Renal cortical epithelial cell (primary cell): ENCODE data around the gene CACHD1. TPM values are rescaled to one million over a fixed set of nuclear protein-coding genes. Genes with fewer than 3 reads are reported as not detected.

Source experiments
- DNase-seq: peaks from one replicate; pipeline ENCODE4 v3.0.0-alpha.2; 2011; ENCODE audit warnings: low read depth
- total RNA-seq: library from RNA; depleted of rRNA; stranded (reverse); fragments of >200 nt; gene quantifications from 2 replicates; pipeline ENCODE4 v1.2.3, GENCODE V29; 2014

The CACHD1 gene
- total RNA-seq, 1 donor from 2014 or later, result 5.9 TPM

DNA sequence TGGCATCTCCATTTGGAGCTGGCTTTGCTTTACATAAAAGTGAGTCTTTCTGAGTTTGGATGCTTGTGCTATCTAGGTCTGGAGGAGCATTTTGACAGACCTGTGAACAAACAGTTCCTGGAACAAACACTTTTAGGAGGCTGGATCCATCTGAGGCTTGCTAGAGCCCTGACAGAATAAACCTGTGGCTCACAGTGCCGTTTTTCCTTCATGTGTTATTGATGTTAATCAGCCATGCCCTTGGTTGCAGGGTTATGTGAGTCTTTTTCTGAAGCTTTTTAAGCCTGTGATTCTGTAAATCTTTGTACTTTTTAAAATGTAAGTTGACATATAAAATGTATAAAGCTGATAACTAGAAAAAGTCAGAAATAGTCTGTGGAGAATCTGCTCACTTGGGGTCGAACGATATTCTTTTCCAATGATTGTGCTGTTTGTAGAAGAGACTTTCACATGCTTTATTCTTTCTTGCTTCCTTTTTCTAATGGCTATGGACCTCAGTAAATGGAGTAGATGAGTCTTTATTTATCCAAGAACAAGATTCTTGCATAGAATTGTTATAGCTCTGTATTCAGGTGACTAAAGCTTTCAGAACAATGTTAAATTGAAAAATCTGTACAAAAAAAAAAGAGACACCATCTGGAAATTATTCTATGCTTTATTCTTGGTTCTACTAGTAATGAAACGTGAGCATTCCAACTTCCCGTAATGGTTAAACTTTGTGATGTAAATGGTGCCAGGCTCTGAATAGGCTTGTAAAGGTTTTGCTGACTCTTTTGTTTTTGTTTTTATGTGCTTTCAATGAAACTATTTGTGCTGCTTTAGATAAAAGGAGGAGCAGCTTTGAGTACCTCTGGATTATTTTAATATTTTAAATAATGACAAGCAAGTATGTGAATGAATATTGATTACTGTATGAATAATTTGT, 53.7 kb downstream of the CACHD1 start:
- no peak for DNase-seq

DNA sequence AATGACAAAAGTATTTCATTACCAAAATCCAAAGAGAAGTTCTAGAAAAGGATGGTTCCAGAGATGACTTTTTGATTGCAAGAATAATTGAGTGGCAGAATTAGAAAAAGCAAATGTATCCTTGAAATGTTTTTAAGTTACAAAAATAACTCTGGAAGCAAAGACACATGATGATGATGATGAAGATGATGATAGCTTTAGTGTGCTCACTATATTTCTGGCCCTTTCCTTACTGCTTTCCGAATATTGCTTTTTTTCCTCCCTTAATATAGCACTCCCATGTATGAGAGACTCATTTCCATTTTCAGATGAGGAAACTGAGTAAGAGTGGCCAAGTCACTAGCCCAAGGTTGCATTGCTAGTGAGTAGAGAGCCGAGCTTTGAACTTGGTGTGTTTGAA, 54.7 kb downstream of the CACHD1 start:
- DNase-seq, result no peak

DNA sequence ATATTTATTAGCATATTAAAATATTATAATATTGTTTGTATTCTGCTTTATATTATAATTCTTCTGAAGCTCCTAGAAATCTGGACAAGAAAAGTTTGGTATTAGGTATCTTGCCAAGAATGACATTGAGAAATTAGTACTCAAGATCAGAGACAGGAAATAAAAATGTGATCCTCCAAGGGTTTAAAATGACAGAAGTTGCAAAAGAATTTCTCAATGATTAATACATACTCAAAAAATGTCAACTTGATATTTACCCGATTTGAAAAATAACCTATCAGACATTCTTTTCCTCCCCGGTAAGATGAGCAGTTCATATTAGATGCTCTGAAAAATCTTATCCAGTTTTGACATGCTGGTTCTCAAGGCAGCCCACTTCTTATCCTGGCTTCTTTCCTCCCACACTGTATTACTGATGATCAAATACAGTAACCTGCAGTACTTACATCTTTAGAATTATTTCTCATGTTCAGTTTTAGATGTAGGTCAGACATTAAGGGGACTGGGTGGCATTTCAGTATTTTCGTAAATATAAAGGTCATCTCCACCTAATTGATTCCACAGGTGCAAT, 55.3 kb downstream of the CACHD1 start:
- no peak for DNase-seq

DNA sequence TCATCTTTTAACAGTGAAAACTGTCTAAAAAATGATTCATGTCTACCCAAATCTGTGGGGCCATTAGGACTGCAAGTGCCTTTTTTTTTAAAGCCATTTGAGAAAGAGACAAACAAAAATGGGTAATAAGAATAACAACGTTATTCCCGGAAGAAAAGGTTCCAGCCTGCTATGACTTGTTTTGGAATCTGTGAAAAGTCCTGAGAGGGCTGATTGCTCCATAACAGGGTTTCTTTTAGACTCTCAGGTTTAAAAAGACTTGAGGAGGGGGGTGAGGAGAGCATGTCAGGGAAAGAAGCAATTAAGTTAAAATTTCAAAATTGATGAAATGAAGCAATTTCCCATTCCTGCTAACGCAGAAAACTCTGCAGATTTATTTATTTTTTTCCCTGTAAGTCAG, 56.4 kb downstream of the CACHD1 start:
- DNase-seq, result no peak

DNA sequence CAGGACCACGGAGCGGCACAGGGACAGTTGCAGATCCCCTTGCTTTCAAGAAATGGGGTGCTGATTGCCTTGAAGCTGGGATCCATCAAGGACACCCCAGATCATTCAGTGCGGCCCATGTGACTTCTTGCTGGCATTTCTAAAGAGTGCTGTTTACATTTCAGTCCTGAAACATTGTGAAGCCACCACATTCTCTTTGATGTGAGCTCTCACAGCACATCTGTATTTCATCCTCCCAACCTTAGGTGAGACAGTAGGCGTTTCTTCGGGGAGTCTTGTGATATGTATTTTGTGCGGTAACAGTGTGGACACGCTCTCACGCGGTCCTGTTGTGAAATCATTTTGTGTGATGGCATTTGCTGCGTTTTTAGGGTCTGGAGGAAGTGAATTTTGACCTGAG, 57.2 kb downstream of the CACHD1 start:
- DNase-seq, result no peak

DNA sequence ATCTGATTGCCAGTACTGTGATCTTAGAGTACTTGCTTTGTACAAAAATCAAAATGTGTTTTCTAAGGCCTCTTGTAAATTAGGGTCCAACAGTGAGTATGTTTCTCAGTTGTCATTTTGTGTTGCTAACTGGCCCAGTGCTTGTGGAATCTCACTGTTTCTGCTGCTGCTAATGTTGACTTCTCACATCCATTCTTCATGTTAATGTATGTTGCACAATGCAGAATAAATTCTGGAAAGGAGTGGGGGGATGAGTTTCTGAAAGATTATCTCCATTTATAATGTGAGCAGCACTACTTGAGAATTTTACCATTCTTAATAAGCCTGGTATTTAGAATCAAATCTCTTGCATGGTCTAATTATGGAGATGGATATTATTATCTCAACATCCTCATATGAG, 57.9 kb downstream of the CACHD1 start:
- no peak for DNase-seq

DNA sequence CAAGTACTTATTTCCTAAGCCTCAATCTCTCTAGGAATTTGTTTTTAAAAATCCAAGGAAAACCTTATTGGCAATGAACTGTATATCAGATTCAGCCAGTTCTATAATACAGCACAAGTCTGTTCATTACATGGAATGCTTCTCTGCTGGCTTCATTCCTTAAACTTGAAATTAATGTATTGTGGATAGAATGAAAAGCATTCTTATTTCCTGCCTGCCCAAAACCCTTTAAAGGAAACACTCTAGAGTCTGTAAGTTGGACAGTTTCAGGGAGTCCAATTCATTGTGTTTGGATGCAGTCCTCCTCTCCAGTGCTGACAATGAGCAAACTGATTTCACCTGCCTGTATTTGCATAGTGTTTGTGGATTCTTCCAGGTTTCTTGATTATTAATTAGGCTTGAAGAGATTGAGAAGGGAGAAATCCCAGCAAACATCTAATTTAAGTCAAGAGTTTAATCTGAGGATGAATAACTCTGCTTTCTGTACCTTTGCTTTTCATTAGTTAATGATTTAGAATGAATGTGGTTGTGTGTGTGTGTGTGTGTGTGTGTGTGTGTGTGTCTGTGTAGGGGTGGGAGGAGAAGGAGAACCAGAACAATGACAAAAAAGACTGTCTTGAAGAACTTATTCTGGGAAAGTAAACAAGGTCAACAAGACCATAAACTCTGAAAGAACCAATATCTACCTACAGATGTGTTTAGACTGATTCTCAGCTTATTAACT, 61.2 kb downstream of the CACHD1 start:
- DNase-seq, result peak; percentile 16

DNA sequence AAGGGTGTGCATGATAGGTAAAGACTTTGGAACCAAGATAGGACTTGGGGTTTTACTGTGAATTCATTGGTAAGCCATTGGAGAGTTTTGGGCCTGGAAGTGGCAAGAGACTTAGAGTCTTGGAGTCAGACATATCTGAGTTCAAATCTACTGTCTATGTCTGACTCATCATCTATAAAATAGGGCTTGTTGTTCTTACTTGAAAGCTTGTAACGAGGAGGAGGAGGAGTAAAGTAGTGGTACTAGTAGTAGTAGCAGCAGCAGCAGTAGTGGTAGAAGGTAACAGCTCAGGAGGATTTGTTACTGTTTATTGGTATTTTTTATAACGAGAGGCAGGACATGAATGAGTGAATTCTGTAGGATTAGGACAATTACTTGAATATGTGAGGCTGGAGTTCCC, 62.7 kb downstream of the CACHD1 start:
- DNase-seq, result no peak

DNA sequence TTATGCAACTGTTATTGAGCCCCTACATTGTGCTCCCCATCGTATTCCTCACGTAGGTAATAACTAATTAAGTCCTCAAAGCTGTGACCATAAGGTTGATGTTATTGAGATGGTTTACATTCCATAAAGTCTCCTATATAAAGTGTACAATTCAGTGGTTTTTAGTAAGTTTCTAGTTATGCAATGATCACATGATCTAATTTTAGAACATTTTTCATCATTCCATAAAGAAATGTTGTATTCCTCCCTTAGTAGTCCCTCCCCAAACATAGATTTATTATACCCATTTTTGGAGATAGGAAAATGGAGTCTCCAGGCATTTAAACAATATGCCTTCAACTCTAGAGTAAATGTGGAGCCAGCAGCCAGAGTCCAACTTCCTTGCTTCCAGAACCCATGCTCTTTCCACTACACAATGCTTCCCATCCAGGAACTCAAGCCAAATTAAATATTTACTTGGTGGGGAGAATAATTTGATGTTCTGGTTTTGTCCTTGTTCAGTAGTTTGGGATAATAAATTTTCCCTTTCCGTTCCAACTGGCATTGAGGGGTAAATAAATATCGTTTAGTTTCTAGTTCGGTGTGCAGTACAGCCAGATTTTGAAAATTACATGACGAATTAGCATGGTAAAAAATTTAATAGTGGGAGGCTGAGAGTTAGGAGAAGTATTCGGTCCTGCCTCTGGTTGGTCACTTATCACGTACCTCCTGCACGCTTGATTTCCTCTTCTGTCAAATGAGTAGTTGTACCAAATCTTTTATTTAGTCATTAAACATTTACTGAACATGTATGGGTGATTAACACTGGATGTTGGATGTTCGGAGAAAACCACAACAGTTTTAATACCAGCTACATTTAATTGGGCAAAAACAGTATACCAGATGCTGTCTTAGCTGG, 66.3 kb downstream of the CACHD1 start:
- peak; percentile 84 for DNase-seq

DNA sequence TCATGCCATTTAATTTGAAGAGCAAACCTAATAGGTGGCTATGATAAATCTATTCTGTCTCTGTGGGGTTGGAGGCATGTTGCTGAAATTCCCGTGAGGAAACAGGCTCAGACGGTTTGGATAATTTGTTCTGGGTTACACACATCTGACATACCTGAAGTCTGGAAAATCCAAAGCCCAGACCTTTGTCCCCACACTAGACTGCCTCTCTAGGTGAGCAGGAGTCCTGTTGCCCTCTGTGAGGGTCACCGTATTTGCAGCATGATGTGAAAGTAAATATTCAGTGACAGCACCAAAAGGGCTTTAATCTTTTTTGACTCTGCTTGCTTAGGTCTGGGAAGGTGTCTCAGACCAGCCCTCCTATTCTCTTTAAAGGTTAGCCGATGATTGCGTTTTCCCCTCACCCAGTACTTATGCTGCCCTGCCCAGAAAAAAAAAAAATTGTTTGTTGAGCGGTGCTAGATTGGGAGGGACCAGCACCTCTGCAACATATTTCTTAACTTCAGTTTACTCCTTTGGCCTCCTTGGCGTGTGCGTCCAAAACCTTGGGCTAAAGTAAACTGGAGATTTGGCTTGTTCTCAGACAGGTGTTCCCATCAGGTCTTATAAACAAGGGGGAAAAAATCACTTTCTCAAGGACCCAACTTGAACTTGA, 67.0 kb downstream of the CACHD1 start:
- DNase-seq, result no peak

DNA sequence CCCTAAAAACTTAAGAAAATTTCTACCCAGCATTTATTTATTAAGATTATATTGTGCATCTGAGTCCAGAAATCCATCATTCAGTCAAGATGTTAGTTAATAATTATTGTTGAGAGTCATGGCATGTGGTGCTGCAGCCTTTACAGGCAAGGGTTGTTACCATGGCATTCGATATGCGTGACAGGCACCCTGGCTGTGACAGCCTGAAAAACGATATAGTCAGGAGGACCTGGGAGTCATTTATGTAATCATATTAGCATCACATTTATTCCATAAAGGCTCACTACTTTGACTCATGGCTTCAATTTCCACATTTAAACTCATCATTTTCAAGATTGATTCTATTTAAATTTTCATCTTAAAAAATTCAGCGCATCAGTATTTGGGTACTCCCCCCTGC, 68.0 kb downstream of the CACHD1 start:
- peak; percentile 49 for DNase-seq

DNA sequence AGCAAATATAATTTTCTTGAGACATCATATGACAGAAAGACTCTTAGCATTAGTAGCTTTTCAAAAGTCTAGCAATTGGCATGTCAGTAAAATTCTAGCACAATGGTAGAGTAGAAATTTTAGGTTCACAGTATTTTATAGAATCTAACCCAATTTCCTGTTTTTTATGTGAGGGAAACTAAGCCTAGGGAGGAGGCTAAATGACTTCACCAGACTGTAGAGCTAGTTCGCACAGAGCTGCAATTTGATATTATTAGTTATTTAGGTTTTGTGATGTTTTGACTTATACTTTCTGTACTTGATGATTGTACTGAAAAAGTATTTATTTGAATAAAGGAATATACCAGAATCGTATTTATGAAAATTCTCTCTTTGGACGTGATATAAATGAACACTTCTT, 68.5 kb downstream of the CACHD1 start:
- no peak for DNase-seq

DNA sequence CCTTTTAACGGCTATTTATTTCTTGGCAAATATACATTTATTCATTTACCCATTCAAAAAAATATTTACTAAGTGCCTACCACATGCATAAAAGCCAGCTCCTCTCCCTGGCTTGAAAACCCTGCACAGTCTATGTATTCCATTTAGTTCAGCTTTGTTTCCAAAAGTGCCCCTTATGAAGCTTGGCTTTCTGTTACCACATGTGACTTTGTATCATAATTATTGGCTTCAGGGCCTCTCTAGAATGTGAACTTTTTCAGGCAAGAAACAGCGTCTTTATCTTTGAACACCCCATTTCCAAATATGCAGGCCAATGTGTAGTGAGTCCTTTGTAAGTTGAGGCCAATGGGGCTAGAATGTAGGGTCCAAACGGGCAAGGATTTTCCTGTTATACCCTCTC, 69.4 kb downstream of the CACHD1 start:
- no peak for DNase-seq

DNA sequence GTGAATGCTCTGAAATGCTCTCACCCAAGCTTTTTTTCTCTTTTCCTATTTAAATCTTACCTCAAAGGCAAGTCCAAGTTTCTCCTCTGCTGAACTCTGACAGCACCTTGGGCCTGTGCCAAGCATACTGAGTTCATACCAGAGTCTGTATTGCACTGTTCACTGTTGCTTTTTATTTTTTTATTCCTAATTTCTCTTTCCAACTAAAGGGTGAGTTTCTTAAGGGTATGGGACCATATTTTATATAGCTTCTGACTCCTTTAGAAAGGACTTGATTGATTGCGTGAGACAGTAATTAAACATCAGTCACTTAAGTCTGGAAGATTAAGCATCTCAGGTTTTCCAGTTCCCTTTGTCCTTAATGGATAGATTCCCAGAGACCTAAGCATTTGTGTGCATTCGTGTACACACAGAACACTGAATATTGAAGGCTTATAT, 69.9 kb downstream of the CACHD1 start:
- peak; percentile 74 for DNase-seq

DNA sequence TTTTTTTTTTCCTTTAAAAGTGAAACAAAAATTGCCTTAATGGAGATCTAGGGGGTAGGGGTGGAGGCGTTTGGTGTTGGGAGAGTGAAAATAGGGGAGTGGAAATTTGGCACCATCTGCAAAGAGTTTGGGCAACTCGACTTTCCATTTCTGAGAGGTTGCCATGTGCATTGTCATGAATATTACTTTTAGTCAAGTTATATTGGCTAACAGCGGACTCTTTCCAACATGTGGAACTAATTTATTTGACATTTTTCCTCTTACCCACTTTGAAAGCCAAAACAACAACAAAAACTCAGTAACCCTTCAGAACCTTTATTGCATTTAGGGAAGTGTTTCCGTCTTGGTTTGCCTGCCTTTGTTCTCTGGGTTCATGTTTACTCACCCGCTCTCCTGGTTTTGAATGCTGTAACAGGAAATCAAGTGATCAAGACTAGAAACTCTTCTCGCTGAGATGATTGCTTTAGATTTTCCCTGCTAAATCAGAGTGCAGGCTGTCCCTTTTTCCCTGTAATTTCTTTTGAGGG, 70.4 kb downstream of the CACHD1 start:
- DNase-seq, result peak; percentile 40

DNA sequence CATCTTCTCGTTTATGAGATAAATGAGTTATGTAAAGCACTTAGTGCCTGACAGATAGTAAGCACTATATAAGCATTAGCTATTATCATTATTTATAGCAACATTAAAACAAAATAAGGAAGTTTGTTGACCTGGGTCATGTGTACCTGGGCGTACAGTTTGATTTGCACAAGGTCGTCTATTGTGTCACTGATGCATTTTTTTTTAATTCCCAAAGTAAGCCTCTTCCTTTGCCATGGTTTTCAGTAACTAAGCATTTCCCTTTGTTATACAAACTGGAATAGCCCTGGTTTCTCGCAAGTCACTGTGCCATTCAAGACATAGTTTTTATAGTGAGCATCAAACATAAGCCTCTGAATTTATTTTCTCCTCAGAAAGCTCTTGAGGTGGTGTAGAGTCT, 72.2 kb downstream of the CACHD1 start:
- no peak for DNase-seq

DNA sequence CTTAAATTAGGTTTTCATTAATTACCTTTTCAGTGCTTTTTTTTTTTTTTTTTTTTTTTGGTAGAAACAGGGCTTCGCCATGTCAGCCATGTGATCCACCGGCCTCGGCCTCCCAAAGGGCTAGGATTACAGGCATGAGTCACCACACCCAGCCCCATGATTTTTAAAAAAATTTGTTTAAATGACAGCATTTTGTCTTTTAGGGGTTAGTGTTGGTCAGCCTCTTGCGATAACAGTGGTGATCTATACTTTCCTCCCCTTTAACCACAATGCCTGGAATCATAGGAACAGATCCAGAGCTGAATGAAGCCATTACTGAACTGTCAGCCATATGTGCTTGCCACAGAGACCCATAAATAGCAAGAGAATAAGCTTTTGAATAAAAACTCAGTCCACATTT, 73.9 kb downstream of the CACHD1 start:
- no peak for DNase-seq

DNA sequence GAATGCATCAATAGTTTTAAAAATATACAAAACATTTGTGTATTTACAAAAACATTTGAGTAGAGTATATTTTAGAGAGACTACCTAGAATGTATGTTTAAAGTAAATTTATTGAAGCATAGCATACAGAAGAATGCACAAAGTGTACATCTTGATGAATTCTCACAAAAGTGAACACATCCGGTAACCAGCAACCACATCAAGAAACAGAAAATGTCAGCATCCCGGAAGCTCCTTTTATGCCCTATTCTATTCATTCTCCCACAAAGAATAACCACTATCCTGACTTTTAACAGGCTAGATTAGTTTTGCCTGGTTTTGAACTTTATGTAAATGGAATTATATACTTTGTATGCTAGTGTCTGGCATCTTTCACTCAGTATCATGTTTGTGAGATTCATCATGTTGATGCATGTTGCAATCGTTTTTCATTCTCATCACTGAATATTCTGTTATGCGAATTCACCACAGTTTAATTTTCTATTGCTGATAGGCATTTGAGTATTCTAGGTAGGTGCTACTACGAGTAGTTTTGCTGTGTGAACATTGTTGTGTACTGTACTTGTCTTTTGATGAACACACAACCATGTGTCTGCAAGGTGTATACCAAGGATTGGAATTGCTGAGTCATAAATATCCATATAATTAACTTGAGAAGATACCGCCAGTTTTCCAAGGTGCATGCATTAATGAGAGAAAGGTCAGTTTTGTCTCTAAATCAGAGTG, 75.4 kb downstream of the CACHD1 start:
- DNase-seq, result peak; percentile 9

DNA sequence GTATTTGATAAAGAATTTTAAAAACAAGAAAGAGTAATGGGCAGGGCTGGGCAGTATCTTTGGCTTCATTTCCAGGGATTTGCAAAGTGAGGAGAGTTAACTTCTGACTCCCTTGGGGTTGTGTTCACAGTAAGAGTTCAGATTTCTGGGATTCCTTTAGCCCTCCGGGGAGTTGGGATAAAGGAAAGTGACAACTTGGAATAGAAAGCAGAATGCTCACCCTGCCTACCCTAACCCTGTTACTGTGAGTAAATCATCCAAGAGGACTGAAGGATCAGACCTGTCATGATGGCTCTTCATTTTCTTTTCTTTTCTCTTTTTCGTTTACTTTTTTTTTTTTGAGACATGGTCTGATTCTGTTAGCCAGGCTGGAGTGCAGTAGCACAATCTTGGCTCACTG, 76.1 kb downstream of the CACHD1 start:
- DNase-seq, result no peak
